GM12878 (cell line): Measurements from ENCODE around the gene SLAMF8. TPM values are rescaled to one million over a fixed set of nuclear protein-coding genes. Genes with fewer than 3 reads are reported as not detected.

Experiments used
- BACH1 ChIP-seq: fragments of 450-650 bp; IDR thresholded peaks from 2 replicates; pipeline ENCODE4 v1.6.1; 2017; ENCODE audit warnings: mild to moderate bottlenecking, borderline replicate concordance
- EED ChIP-seq: sonication (generic); IDR thresholded peaks from 2 replicates; pipeline ENCODE4 v1.6.1; 2016; ENCODE audit warnings: antibody characterized with exemption, low read depth
- FOXM1 ChIP-seq: IDR thresholded peaks from 2 replicates; pipeline ENCODE4 v1.6.1; 2012; ENCODE audit warnings: low read depth, mild to moderate bottlenecking, inconsistent platforms, low read length, moderate library complexity
- LARP7 ChIP-seq: fragments of 450-650 bp; IDR thresholded peaks from 2 replicates; pipeline ENCODE4 v1.6.1; 2017; ENCODE audit warnings: mild to moderate bottlenecking
- MXI1 ChIP-seq: fragments of 150-350 bp; IDR thresholded peaks from 2 replicates; pipeline ENCODE4 v1.6.1; 2011; ENCODE audit warnings: low read depth, mild to moderate bottlenecking, inconsistent platforms, low read length, improper control_type of control experiment
- NFYB ChIP-seq: IDR thresholded peaks from 2 replicates; pipeline ENCODE4 v1.6.1; 2011; ENCODE audit warnings: low read depth, mild to moderate bottlenecking, low read length, improper control_type of control experiment, moderate library complexity; ENCODE audit not compliant: insufficient read depth
- NR2F1 ChIP-seq: fragments of 450-650 bp; conservative IDR thresholded peaks from 2 replicates; pipeline ENCODE4 v1.6.1; 2017; ENCODE audit warnings: mild to moderate bottlenecking
- NRF1 ChIP-seq: conservative IDR thresholded peaks from 2 replicates; pipeline ENCODE4 v1.6.1; 2011; ENCODE audit warnings: mild to moderate bottlenecking, low read depth, low read length, improper control_type of control experiment
- PAX8 ChIP-seq: fragments of 450-650 bp; IDR thresholded peaks from 2 replicates; pipeline ENCODE4 v1.6.1; 2017; ENCODE audit warnings: mild to moderate bottlenecking, moderate library complexity
- RAD21 ChIP-seq: IDR thresholded peaks from 2 replicates; pipeline ENCODE4 v1.6.1; 2011; ENCODE audit warnings: mild to moderate bottlenecking, low read depth, low read length, moderate library complexity; ENCODE audit not compliant: insufficient read depth
- RB1 ChIP-seq: fragments of 450-650 bp; formaldehyde crosslinking; IDR thresholded peaks from 2 replicates; pipeline ENCODE4 v1.6.1; 2017; ENCODE audit warnings: mild to moderate bottlenecking, borderline replicate concordance
- SMAD1 ChIP-seq: fragments of 450-650 bp; IDR thresholded peaks from 2 replicates; pipeline ENCODE4 v1.6.1; 2018; ENCODE audit warnings: mild to moderate bottlenecking, low read depth; ENCODE audit not compliant: partially characterized antibody
- SREBF1 ChIP-seq: IDR thresholded peaks from 2 replicates; pipeline ENCODE4 v1.6.1; 2012; ENCODE audit warnings: mild to moderate bottlenecking, low read length
- STAT3 ChIP-seq: IDR thresholded peaks from 2 replicates; pipeline ENCODE4 v1.6.1; 2011; ENCODE audit warnings: low read depth, low read length, improper control_type of control experiment
- TCF3 ChIP-seq: IDR thresholded peaks from 2 replicates; pipeline ENCODE4 v1.6.1; 2012; ENCODE audit warnings: low read depth, mild to moderate bottlenecking, low read length, borderline replicate concordance; ENCODE audit not compliant: insufficient read depth
- ZBTB11 ChIP-seq: fragments of 450-650 bp; formaldehyde crosslinking; IDR thresholded peaks from 2 replicates; pipeline ENCODE4 v1.5.0; 2022; ENCODE audit warnings: mild to moderate bottlenecking, missing genetic modification characterization
- ZZZ3 ChIP-seq: IDR thresholded peaks from 2 replicates; pipeline ENCODE4 v1.6.1; 2011; ENCODE audit warnings: low read depth; ENCODE audit not compliant: control insufficient read depth, insufficient read length
- polyA plus RNA-seq, 11 experiments: library from polyadenylated mRNA; depleted of rRNA in 4 of 11; unstranded in 6 of 11; stranded (reverse) in 5 of 11; fragments of >200 nt; fragmentation: Nextera tagmentation in 4 of 11; fragmentation: Illumina TruSeq in 1 of 11; extraction: Ambion mirVana in 4 of 11; extraction: Trizol in 1 of 11; gene quantifications; 1 replicate in 1 of 11; 2 replicates in 10 of 11; pipeline versions ENCODE4 v1.2.1 to v1.2.3, GENCODE V29; 2011 to 2016; ENCODE audit warnings: inconsistent platforms in 2 of 11, missing spikeins in 2 of 11, low read depth in 1 of 11
- total RNA-seq, 4 experiments: library from RNA; depleted of rRNA in 3 of 4; stranded (reverse); fragments of >200 nt in 3 of 4; fragmentation: Illumina TruSeq in 1 of 4; extraction: Trizol in 1 of 4; gene quantifications; 2 replicates each; pipeline versions ENCODE4 v1.2.1 to v1.2.3, GENCODE V29; 2013 to 2021
- TF ChIP-seq, protein P1 (sequence below): fragments of 450-650 bp; IDR thresholded peaks from 2 replicates; pipeline ENCODE4 v1.6.1; 2017; ENCODE audit warnings: mild to moderate bottlenecking, low read depth, inconsistent platforms; ENCODE audit not compliant: poor library complexity, severe bottlenecking
- TF ChIP-seq, protein P2 (sequence below): fragments of 450-650 bp; conservative IDR thresholded peaks from 2 replicates; pipeline ENCODE4 v1.6.1; 2017; ENCODE audit warnings: mild to moderate bottlenecking, moderate library complexity
- TF ChIP-seq, protein P3 (sequence below): fragments of 450-650 bp; IDR thresholded peaks from 2 replicates; pipeline ENCODE4 v1.6.1; 2017; ENCODE audit warnings: mild to moderate bottlenecking

SLAMF8 gene
- total and polyA plus RNA-seq, 10 of the 15 experiments (the other 5 are each of a cell fraction or from before 2014, with no cell fraction given): 0.04 to 0.69 (median 0.10) TPM; not detected in 3

GRCh38 chr1:159780583-159781582 lies 45.8 kb upstream of the SLAMF8 start, which contains the start of gene DUSP23 (continued):
- TF ChIP-seq RAD21 (peak; percentile 44; the same call in 1 of the 2 replicates), FOXM1 (no peak), SREBF1 (no peak), LARP7 (peak; percentile 63; the same call in 1 of the 2 replicates), SMAD1 (no peak), EED (peak; percentile 45), NFYB (peak; percentile 77), ZZZ3 (no peak), NR2F1 (peak; percentile 72), TCF3 (no peak), PAX8 (no peak), RB1 (no peak), BACH1 (0 out of 2 replicates have a peak, but pooled peaks have one; percentile 21), ZBTB11 (no peak), NRF1 (no peak), MXI1 (peak; percentile 26; the same call in 1 of the 2 replicates), STAT3 (no peak)
- TF ChIP-seq, protein P1, sequence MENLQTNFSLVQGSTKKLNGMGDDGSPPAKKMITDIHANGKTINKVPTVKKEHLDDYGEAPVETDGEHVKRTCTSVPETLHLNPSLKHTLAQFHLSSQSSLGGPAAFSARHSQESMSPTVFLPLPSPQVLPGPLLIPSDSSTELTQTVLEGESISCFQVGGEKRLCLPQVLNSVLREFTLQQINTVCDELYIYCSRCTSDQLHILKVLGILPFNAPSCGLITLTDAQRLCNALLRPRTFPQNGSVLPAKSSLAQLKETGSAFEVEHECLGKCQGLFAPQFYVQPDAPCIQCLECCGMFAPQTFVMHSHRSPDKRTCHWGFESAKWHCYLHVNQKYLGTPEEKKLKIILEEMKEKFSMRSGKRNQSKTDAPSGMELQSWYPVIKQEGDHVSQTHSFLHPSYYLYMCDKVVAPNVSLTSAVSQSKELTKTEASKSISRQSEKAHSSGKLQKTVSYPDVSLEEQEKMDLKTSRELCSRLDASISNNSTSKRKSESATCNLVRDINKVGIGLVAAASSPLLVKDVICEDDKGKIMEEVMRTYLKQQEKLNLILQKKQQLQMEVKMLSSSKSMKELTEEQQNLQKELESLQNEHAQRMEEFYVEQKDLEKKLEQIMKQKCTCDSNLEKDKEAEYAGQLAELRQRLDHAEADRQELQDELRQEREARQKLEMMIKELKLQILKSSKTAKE: no peak
- TF ChIP-seq, protein P2, sequence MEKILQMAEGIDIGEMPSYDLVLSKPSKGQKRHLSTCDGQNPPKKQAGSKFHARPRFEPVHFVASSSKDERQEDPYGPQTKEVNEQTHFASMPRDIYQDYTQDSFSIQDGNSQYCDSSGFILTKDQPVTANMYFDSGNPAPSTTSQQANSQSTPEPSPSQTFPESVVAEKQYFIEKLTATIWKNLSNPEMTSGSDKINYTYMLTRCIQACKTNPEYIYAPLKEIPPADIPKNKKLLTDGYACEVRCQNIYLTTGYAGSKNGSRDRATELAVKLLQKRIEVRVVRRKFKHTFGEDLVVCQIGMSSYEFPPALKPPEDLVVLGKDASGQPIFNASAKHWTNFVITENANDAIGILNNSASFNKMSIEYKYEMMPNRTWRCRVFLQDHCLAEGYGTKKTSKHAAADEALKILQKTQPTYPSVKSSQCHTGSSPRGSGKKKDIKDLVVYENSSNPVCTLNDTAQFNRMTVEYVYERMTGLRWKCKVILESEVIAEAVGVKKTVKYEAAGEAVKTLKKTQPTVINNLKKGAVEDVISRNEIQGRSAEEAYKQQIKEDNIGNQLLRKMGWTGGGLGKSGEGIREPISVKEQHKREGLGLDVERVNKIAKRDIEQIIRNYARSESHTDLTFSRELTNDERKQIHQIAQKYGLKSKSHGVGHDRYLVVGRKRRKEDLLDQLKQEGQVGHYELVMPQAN: no peak
- TF ChIP-seq, protein P3, sequence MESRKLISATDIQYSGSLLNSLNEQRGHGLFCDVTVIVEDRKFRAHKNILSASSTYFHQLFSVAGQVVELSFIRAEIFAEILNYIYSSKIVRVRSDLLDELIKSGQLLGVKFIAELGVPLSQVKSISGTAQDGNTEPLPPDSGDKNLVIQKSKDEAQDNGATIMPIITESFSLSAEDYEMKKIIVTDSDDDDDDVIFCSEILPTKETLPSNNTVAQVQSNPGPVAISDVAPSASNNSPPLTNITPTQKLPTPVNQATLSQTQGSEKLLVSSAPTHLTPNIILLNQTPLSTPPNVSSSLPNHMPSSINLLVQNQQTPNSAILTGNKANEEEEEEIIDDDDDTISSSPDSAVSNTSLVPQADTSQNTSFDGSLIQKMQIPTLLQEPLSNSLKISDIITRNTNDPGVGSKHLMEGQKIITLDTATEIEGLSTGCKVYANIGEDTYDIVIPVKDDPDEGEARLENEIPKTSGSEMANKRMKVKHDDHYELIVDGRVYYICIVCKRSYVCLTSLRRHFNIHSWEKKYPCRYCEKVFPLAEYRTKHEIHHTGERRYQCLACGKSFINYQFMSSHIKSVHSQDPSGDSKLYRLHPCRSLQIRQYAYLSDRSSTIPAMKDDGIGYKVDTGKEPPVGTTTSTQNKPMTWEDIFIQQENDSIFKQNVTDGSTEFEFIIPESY: no peak
